Stimulated activated CD4-positive, alpha-beta T cell treated with anti-CD3 and anti-CD28 coated beads, TNF-alpha, amount 100 ng/mL, for 24 hours (primary cell): ENCODE results near the gene SERINC3.
"Not testable (repeated sequence)": the region's sequence is repeated elsewhere in the genome, so short reads cannot be mapped to it uniquely, and the experiment has no call there.

Experiments used
- DNase-seq, 3 experiments: peaks; one replicate each; pipeline ENCODE4 v3.0.0-alpha.2; 2020; ENCODE audit warnings: low read depth in 3 of 3

Gene SERINC3

DNA sequence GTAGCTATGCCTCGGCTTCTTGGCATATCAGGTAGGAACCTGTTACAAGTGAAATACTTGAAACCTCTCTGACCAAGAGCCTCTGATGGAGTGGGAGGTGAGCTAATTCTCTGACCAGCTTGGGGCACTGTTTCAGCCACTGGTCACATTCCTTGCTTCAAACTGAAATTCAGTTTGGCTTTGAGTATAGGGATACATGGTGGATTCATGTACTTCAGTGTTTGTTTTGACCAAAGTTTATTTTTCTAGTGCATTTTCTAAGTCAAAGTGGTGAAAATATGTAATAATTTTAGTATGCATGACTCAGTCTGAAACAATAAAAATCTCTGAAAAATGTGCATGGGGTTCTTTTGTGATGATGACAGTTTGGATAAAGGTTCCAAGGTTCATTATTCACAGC, 27.6 kb downstream of the SERINC3 start:
- DNase-seq: no peak

DNA sequence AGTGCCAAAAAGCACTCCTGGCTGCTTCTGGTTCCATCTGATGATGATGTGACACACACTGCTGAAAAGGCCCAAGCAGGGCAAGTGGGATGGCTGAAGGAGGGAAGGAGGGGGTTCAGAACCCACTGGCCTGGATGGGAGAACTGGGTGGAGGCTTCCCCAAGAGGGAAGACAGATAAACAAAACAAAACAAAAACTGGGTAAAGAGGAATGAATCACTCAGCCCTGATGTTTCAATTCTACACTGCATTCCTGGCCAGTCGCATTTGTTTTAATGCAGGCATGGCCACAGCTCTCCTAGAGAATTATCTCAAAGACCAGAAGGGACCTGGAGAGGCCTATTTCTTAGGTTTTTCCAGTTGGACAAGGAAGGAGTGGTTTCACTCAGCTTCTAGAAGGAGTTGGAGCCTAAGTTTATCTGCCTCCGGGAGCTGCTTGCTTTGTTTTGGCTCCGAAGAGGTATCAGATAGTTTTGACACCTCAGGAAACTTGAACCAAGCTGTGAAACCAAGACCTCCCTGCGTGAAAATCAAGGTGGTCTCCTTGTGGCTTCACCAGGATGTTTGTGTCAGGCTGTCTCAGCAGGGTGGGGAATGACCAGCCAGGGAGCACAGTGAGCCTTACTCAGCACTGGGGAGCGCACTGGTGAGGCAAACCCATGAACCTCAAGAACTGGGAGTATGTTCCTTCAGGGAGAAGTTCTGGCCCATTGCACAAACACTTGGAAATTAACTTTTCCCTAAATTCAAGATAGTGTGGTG, 30.1 kb downstream of the SERINC3 start:
- DNase-seq: no peak

DNA sequence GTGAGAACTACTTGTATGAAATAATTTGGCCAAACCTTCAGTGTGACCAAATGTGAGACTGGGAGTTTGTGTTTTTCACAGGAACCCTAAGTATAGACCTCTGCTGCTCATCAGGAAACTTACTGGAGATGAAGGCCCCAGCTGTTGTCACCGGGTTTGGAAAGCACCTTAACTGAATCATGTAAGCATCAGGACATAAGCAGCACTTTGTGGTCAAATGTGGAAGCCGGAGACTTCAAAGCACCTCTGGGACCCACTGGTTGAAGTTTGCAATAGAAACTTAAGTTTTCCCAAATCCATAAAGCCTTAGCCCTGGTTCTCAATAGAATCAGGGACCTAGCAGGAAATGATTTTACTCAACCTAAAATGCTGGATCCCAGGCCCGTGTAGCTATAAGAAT, 31.9 kb downstream of the SERINC3 start:
- no peak for DNase-seq

DNA sequence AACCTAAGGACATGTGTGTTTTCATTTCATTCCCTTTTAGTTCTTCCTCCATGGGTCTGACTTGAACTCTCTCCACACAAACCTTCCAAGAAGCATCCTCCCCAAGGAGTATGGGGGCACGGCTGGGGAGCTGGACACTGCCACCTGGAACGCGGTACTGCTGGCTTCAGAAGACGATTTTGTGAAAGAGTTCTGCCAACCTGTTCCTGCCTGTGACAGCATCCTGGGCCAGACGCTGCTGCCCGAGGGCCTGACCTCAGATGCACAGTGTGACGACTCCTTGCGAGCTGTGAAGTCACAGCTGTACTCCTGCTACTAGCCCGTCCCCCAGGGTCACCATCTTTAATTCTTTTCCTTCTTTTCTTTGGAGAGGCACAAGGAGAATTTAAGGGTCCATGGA, 32.6 kb downstream of the SERINC3 start:
- DNase-seq: no peak

DNA sequence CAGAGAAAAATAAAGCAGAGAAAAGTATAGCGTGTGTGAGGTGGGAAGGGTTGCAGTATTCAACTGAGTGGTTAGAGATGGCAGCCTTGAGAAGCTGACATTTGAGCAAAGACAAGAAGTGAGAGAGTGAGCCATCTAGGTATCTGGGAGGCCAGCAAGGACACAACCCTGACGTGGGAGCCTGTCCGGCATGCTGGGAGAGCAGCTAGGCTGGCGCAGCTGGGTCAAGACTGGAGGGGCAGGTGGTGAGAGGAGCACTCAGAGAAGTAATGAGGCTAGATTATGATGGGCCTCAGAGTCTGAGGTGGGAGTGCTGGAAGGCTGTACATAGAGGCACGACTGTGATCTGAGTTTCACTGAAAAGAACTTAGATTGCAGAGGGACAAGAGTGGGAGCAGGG, 33.3 kb downstream of the SERINC3 start:
- no peak for DNase-seq

DNA sequence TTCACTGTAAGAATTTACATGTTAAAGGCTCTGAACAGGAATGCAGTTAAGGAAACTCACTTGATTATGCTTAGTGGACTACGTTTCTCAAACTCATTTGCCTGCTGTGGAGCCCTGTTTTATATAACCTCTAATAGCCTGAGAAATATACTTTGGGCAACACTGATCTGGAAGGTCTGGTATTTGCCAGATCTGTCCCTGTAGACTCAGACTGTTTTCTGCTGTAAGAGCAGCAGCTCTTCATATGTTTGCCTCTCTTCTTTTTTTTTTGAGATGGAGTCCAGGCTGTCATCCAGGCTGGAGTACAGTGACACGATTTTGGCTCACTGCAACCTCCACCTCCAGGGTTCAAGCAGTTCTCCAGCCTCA, 36.1 kb downstream of the SERINC3 start:
- DNase-seq: no peak

DNA sequence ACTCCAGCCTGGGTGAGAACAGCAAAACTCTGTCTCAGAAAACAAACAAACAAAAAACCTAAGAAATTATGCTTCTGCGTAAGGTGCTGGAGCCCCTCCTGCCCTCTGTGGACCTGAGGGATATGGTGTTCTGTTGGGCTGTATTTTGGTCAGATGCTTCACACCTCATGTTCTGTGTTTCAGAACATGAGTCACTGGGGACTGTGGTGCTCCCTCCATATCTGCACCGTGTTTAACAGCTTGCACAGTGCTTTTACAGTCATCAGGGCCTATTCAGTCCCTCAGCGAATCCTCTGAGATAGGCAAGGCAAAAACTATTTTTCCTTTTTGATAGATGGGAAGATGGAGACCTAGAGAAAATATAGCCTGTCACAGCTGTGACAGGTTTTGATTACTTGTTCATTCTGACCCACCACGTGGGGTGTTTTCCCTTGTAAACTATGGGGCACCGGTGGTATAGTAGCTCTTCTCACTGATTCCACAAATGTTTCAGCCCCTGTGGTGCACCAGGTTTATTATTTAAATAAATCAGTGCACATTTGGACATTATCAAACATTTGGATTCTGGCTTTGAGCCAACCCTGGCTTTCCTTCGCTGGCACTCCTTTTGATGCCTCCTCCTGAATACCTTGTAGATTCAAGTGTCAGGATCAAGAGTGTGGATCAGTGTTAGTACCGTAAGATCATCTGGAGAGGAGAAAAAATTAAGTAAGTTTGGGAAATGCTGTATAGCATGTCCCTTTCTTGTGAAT, 36.6 kb downstream of the SERINC3 start:
- no peak for DNase-seq

DNA sequence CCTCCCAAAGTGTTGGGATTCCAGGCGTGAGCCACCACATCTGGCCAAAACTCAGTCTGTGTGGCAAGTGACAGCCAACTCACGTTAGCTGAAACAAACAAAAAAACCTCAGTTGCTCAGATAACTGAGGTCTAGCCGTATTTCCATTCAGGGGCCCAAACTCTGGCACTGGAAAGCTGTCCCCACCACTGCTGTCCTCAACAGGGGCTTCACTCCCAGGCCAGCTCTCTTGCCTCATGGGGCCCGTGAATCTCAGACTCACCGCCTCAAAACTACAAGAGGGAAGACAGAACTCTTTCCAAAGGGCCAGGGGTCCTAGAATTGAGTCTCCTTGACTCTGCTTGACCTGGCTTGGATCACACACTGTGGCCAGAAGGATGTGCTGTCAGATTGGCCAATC, 38.8 kb downstream of the SERINC3 start:
- no peak for DNase-seq

DNA sequence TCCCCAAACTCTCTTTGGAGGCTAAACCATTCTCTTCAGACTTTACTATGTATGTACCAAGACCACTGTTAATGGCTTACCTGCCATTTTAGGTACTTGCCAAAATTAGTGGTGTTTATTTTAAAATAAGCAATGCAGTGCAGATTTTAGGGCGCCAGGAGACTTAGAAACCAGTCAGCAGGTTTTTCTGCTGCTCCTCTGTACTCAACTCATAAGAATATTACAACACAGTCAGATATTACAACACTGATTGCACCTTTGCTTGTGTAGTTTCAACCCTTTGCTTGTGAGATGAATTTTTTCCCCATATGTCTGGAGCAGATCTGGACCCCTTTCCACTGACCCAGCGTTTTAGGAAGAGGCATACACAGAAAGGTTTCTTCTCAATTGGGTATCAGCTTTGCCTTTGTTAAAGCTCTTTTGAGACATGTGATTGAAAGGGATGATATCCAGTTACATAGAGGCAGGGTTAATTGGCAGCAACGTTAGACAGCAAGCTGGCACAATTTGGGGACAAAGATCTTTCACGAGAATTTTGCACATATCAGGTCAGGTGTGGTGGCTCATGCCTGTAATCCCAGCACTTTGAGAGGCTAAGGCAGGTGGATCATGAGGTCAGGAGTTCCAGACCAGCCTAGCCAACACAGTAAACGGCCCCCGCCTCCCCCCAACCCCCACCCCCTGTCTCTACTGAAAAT, 40.0 kb downstream of the SERINC3 start:
- DNase-seq: no peak

DNA sequence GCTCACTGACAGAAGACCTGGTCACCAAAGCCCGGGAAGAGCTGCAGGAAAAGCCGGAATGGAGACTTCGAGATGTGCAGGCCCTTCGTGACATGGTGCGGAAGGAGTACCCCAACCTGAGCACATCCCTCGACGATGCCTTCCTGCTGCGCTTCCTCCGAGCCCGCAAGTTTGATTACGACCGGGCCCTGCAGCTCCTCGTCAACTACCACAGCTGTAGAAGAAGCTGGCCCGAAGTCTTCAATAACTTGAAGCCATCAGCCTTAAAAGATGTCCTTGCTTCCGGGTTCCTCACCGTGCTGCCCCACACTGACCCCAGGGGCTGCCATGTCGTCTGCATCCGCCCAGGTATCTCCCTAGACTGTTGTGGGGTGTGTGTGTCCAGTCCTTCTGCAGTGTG, 41.8 kb downstream of the SERINC3 start:
- no peak for DNase-seq

DNA sequence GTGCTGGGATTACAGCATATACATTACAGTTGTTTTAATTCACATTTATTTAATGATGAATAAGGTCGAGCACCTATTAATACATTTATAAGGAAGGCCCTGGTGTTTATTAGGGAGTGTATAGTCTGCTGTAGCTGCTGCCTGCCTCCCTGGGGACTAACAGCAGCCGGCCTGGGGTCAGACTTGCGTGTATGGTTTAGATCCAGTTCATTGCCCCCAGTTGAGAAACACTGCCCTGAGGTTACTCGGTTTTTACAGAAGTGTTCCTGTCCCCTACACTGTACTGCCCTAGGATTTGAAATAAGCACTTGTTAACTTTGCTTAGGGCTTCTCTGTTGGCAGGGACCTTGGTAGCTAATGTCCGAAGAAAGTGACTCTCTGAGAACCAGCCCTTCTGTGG, 42.2 kb downstream of the SERINC3 start:
- no peak for DNase-seq

DNA sequence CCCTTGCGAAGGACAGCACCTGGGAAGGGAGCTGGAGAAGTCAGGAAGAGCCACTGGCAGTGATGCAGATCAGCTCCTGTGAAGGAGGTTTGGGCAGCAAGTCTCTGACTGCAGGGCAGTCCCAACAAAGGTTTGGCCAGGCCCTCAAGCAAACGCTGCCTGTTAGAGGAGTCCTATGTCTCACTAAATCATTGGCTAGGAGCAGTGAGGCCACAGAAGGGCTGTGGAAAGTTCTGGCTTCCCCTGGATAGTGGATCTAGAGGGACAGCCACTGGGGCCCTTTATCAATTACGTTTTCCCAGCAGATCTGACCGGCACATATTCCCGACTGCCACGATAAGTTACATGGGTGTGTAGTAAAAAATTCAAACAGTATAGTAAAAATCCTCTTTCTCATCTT, 43.7 kb downstream of the SERINC3 start:
- no peak for DNase-seq

DNA sequence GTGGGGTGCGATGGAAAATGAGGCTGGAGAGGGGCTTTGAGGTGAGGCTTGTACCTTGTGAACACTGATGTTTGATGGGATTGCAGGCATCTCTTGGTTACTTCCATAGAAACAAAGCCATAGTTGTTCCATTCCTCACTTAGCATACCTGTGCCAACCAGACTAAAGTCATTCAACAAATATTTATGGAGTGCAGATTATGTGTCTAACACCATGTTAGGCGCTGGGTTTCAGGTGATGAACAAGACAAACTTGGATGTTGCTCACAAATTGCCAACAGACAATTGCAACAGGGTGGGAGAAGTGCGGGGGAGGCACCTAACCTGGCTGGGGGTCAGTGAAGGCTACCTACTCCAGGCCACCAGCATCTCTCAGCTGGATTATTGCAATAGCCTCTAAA, 44.7 kb downstream of the SERINC3 start:
- DNase-seq: no peak

DNA sequence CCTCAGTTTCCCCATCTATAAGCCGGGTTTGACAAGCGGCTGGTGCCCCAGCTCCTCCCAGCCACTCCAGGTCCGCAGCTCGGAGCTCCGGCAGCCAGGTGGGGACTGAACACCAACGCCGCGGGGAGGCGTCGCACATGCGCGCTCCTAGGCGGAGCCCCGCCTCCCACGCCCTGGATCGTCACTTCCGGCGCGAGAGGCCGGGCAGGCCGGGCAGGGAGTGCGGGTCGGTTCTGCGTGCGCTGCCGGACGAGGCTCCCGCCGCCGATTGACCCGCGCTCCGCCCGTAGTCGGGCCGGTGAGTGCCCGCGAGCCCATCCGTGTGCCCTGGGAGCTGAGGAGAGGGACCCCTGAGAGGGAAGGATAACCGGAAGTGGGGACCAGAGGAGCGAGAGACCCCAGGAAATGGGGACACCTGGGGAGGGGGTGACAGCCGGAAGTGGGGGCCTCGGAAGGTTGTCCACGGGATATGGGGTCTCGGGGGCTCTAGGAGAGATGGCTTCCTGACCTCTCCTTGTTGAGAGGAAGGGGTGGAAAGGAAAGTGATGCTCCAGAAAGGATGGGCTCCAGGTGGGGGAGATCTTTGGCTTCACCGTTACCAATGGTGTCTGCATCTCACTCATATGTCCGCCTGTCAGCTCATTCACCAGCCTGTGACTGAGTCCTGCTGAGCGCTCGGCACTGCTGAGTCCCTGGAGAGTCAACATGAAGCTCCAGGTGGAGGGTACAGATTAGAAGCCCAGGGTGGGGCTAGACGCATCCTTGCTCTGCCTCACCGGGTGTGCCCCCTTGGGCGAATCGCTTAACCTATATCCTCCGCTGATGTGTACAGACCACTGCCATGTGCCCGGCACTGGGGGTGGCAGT, 45.9 kb downstream of the SERINC3 start, which contains the start of gene TTPAL:
Gene TTPAL (plus strand): TSS at position 181 of the 867 bp plus-strand sequence. CDS start 4,126 bp downstream, outside the sequence.
- DNase-seq: peak; percentile 80 to 89 (median 89)

DNA sequence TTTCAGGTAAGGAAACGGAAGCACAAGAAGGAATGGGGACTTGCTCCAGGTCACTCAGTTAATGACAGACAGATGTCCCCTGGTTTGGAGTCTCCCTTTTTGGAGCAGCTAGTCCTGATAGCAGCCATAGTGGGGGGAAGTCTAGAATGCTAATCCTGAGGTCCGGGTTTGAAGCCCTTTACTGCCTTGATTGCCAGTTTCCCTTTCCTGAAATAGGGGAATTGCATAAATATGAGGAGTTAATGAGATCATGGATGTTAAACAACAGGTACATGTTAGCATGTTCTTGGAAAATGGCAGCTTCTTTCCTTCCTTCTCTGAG, 46.5 kb downstream of the SERINC3 start:
- DNase-seq: no peak

DNA sequence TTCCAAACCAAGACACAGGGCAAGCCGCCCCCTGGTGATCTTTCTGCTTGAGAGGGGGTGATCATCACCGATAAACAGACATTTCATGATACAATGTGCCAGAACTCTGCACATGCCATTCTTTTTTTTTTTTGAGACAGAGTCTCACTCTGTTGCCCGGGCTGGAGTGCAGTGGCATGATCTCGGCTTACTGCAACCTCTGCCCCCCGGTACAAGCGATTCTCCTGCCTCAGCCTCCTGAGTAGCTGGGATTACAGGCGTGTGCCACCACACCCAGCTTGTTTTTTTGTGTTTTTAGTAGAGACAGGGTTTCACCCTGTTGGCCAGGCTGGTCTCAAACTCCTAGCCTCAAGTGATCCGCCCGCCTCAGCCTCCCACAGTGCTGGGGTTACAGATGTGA, 49.6 kb downstream of the SERINC3 start:
- DNase-seq: not testable (repeated sequence)

DNA sequence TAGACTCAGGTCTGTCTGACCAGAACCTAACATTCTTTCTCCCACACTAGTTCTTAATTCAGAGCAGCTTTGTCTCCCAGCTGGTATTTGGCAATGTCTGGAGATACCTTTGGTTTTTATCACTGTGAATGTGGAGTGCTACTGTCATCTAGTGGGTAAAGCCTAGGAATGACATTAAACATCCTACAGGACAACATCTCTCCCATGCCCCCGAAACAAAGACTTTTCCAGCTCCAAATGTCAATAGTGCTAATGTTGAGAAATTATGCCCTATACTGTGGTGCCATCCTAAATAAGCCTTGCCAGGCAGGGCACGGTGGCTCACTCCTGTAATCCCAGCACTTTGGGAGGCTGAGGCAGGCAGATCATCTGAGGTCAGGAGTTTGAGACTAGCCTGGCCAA, 50.4 kb downstream of the SERINC3 start:
- no peak for DNase-seq

DNA sequence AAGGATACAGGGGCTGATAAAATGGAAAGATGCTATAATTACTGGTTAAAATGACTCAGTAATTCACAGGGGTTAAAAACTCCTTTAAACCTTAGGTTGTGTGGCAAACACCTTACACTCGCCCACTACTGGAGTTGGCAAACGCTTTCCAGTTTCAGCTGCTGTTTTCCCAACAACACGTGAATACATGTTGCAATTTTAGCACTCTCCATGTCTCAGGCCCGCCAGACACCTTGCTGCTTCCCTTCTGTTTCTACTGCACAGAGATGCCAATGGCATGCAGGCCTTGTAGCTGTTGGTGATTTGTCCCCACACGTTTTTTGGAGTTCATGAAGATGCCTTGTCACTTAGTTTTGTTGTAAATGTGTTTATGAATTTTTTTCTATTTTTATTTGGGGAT, 51.5 kb downstream of the SERINC3 start:
- no peak for DNase-seq

DNA sequence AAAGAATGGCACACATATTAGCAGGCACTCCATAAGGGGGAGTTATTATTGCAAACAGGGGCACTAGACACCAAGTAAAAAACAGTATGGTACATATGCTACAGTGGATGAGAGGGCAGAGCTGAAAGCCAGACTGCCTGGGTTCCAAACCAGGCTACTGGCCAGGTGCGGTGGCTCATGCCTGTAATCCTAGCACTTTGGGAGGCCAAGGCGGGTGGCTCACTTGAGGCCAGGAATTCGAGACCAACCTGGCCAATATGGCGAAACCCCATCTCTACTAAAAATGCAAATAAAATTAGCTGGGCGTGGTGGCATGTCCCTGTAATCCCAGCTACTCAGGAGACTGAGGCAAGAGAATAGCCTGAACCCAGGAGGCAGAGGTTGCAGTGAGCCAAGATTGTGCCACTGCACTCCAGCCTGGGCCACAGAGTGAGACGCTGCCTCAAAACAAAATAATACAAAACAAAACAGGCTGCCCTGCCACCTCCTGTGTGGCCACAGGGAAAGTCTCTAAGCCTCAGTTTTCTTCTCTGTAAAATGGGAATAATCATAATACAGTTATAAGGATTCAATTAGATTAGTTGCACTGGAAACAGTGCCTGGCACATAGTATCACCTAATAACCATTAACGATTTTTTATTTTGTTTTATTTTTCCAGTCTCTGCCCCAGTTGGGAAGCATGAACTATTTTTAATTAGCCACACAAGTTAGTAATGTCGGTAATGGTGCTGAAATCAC, 53.7 kb downstream of the SERINC3 start:
- no peak for DNase-seq

DNA sequence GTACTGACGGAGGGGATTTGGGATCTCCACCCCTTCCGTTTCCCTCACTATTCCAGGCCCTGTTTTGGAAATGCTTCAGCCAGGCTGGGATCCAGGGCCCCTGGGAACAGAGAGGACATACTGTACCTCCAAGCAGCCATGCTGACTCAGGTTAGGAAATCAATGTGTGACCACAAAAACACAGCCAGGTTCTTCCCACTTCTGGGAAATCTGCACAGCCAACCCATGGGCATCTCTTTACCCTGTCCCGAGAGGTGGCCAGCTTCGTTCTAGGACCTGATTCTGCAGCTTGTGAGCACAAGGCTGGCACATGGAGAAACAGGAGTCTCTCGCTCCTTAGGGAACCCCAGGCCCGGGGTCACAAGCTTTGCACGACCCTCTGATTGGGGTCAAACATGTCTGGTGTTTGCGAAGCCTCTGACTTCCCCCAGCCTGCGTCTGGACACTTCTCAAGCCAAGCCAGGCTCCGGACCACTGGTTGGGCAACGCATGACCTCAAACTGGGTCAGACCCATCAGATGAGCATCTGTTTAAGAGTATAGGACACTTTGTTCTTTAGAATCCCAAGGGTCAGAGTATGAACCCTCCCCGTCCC, 54.5 kb downstream of the SERINC3 start:
- no peak for DNase-seq
